GM12874 (cell line): ENCODE measurements around the gene ATF7IP2.

Experiments
- TF ChIP-seq, protein P1 (sequence below): IDR thresholded peaks from 2 replicates; pipeline ENCODE4 v1.5.1; 2011; ENCODE audit warnings: low read depth, mild to moderate bottlenecking, control low read depth, low read length, moderate library complexity; ENCODE audit not compliant: insufficient read depth

ATF7IP2 gene

DNA sequence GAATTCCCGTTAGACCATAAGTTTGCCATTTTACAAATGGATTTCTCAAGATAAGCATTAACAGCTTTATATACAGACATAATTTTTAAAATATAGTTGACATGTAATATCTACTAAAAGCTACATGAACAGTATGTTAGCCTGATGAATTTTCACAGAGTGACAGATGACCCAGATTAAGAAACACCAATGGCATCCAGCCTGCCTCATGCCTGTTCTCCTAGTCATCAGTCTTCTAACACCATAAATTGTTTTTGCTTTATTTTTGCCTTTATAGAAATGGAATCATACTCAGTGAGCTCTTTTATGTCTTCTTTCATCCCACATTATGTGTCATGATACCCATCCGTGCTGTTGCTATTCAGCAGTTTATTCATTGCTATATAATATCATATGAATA lies 80.0 kb downstream of the ATF7IP2 start:
- TF ChIP-seq, protein P1, sequence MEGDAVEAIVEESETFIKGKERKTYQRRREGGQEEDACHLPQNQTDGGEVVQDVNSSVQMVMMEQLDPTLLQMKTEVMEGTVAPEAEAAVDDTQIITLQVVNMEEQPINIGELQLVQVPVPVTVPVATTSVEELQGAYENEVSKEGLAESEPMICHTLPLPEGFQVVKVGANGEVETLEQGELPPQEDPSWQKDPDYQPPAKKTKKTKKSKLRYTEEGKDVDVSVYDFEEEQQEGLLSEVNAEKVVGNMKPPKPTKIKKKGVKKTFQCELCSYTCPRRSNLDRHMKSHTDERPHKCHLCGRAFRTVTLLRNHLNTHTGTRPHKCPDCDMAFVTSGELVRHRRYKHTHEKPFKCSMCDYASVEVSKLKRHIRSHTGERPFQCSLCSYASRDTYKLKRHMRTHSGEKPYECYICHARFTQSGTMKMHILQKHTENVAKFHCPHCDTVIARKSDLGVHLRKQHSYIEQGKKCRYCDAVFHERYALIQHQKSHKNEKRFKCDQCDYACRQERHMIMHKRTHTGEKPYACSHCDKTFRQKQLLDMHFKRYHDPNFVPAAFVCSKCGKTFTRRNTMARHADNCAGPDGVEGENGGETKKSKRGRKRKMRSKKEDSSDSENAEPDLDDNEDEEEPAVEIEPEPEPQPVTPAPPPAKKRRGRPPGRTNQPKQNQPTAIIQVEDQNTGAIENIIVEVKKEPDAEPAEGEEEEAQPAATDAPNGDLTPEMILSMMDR: no peak

DNA sequence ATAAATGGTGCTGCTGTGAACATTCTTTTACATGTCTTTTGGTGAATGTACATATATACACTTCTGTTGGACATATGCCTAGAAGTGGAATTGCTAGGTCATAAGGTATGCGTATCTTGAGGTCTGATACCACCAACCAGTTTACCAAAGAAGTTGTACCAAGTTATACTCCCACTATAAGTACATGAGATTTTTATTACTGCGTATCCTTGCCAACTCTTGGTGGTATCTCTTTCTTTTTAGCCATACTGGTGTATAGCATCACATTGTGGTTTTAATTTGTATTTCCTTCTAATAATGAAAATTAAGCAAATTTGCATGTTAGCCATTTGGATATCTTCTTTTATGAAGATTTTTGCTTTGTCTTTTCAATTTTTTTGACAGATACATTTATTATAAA lies 80.5 kb downstream of the ATF7IP2 start:
- TF ChIP-seq, protein P1: no peak

- TF ChIP-seq, protein P1: no peak
Observed at GRCh38 chr16:10466861-10467260, 81.0 kb downstream of the ATF7IP2 start.

DNA sequence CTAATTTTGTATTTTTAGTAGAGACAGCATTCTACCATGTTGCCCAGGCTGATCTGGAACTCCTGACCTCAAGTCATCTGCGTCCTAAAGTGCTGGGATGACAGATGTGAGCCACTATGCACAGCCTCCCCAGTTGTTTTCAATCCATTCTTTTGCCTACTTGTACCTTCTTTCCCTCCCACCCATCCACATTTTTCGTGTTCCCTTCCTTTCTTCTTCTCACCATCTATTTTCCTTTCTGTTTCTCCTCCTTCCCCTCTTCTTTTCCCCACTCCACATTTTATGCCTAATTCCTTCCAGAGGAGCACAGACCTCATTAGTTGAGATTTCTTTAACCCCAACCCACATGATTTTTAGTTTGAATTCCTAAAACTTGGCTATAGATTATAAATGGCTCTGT lies 94.3 kb downstream of the ATF7IP2 start:
- TF ChIP-seq, protein P1: no peak

DNA sequence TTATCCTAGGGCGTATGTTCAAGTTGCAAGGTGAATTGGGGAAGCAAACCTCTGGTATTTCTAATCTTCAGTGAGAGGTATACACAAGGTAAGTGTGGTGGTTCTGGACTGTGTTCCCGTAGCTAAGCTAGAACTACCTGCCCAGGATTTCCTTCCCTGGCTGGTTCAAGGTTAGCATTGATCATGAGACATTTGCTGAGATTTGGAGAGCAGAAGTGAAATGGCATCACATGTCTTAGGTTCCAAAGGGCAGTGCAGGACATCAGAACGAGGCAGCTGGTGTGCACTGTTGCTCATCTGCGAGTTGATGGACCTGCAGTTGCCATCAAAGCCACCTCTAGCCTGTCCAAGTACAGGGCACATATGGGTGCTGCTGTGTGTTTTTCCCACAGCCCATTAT lies 99.3 kb downstream of the ATF7IP2 start:
- TF ChIP-seq, protein P1: no peak

GRCh38 chr16:10485698-10486382 lies 100.0 kb downstream of the ATF7IP2 start:
- TF ChIP-seq, protein P1: no peak

DNA sequence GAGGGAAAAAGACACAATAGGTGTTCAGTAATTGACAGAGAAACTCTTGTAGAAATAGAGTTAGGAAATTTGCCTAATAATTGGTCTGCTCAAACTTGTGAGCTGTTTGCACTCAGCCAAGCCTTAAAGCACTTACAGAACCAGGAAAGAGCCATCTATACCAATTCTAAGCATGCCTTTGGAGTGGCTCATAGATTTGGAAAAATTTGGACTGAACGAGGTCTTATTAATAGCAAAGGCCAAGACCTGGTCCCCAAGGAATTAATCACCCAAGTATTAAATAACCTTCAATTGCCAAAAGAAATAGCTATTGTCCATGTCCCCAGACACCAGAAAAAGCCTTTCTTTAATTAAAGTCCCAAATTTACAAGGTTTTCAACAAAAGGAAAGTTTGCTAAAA lies 104.3 kb downstream of the ATF7IP2 start:
- TF ChIP-seq, protein P1: no peak
